HEK293T (cell line): ENCODE measurements around the gene CCDC34.

Experiments used
- CTCF ChIA-PET: fragments of 350-600 bp; formaldehyde crosslinking; extraction: SDS; loops from one replicate; lab custom pipeline; 2021; ENCODE audit warnings: antibody characterized with exemption, inconsistent platforms; lab: Yijun Ruan, JAX
- POLR2A ChIA-PET: fragments of 350-600 bp; formaldehyde crosslinking; extraction: SDS; loops from one replicate; lab custom pipeline; 2020; ENCODE audit warnings: antibody characterized with exemption, inconsistent platforms; lab: Yijun Ruan, JAX
- DNase-seq: peaks from one replicate; pipeline ENCODE4 v3.0.0; 2012; ENCODE audit warnings: mixed read lengths; ENCODE audit errors: extremely low spot score
- ARNT ChIP-seq: fragments of 450-650 bp; IDR thresholded peaks from 2 replicates; pipeline ENCODE4 v1.6.1; 2017; ENCODE audit warnings: mild to moderate bottlenecking
- BHLHE40 ChIP-seq: fragments of 450-650 bp; IDR thresholded peaks from 2 replicates; pipeline ENCODE4 v1.6.1; 2016; ENCODE audit warnings: mild to moderate bottlenecking, moderate library complexity, borderline replicate concordance
- CTBP1 ChIP-seq: fragments of 450-650 bp; IDR thresholded peaks from 2 replicates; pipeline ENCODE4 v1.6.1; 2016; ENCODE audit warnings: borderline replicate concordance
- ELF4 ChIP-seq: fragments of 450-650 bp; IDR thresholded peaks from 2 replicates; pipeline ENCODE4 v1.6.1; 2017; ENCODE audit warnings: antibody characterized with exemption
- FOXA1 ChIP-seq: fragments of 450-650 bp; IDR thresholded peaks from 2 replicates; pipeline ENCODE4 v1.6.1; 2016; ENCODE audit warnings: mild to moderate bottlenecking
- FOXK2 ChIP-seq: fragments of 450-650 bp; IDR thresholded peaks from 2 replicates; pipeline ENCODE4 v1.6.1; 2016; ENCODE audit warnings: mild to moderate bottlenecking
- FOXM1 ChIP-seq: fragments of 450-650 bp; IDR thresholded peaks from 2 replicates; pipeline ENCODE4 v1.6.1; 2017; ENCODE audit warnings: mild to moderate bottlenecking, borderline replicate concordance
- HDGF ChIP-seq: fragments of 450-650 bp; IDR thresholded peaks from 2 replicates; pipeline ENCODE4 v1.6.1; 2017; ENCODE audit warnings: antibody characterized with exemption, borderline replicate concordance
- L3MBTL2 ChIP-seq: fragments of 450-650 bp; conservative IDR thresholded peaks from 2 replicates; pipeline ENCODE4 v1.6.1; 2016; ENCODE audit warnings: mild to moderate bottlenecking
- LEF1 ChIP-seq: fragments of 450-650 bp; IDR thresholded peaks from 2 replicates; pipeline ENCODE4 v1.6.1; 2017; ENCODE audit warnings: mild to moderate bottlenecking, borderline replicate concordance
- NFRKB ChIP-seq: fragments of 450-650 bp; IDR thresholded peaks from 2 replicates; pipeline ENCODE4 v1.6.1; 2016; ENCODE audit warnings: mild to moderate bottlenecking, moderate library complexity
- SP1 ChIP-seq: fragments of 450-650 bp; IDR thresholded peaks from 2 replicates; pipeline ENCODE4 v1.6.1; 2017
- SUZ12 ChIP-seq: fragments of 450-650 bp; IDR thresholded peaks from 2 replicates; pipeline ENCODE4 v1.6.1; 2016; ENCODE audit warnings: mild to moderate bottlenecking
- TARDBP ChIP-seq: fragments of 450-650 bp; IDR thresholded peaks from 2 replicates; pipeline ENCODE4 v1.6.1; 2016
- ZNF384 ChIP-seq: fragments of 450-650 bp; IDR thresholded peaks from 2 replicates; pipeline ENCODE4 v1.6.1; 2016
- TF ChIP-seq, protein P1 (sequence below): fragments of 450-650 bp; IDR thresholded peaks from 2 replicates; pipeline ENCODE4 v1.6.1; 2016

Gene CCDC34

DNA sequence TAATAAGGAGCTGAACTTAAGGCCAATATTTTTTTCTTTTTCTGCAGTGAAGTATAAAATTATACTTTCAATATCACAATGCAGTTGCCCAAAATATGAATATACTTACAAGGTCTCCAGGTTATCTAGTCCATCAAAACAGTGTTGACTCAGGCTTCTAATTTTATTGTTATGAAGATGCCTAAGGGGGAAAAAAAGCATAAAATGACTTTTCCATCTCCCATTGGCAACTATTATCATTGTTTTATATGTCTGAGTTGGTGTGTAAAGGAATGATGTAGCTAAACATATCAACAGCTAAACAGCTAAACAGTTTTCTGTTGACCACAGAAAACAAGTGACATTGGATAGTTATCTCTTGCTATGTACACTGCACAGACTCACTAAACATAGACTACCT is 21.2 kb upstream of the CCDC34 start:
- DNase-seq, result no peak
- ChIA-PET CTCF (interaction anchor here (0.9 to 1.4 kb wide), 2 partner anchors 18 to 201 kb away, joined by 3 read pairs; no protein-coding TSS in a partner anchor), POLR2A (no interaction called here)
- no peak for TF ChIP-seq TARDBP

DNA sequence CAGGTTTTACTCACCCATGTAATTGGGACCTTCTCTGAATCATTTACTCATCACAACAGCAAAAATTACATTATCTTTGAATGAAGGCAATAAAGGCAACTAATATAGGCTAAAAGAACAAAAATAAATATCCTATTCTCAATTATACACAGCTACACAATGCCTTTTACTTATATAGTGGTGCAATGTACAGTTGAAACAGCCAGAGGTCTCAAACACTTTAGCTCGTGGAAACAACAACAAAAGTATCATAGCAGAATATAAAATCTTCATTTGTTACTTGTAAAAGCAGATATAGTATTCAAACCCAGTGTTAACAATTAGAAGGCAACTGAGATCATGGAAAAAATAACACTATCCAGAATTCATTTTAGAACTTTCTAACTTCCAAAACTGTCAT is 20.6 kb upstream of the CCDC34 start:
- no peak for DNase-seq
- TF ChIP-seq LEF1 (no peak), SUZ12 (no peak), ZNF384 (no peak), FOXM1 (no peak), SP1 (no peak), CTBP1 (no peak), FOXK2 (no peak), ELF4 (no peak), L3MBTL2 (no peak), HDGF (no peak), ARNT (no peak), NFRKB (no peak), TARDBP (no peak)
- TF ChIP-seq, protein P1, sequence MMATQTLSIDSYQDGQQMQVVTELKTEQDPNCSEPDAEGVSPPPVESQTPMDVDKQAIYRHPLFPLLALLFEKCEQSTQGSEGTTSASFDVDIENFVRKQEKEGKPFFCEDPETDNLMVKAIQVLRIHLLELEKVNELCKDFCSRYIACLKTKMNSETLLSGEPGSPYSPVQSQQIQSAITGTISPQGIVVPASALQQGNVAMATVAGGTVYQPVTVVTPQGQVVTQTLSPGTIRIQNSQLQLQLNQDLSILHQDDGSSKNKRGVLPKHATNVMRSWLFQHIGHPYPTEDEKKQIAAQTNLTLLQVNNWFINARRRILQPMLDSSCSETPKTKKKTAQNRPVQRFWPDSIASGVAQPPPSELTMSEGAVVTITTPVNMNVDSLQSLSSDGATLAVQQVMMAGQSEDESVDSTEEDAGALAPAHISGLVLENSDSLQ, result no peak
- ChIA-PET CTCF (interaction anchor here (0.7 to 1.4 kb wide), 2 partner anchors 10 to 200 kb away, joined by 3 to 4 read pairs; no protein-coding TSS in a partner anchor), POLR2A (no interaction called here)

- POLR2A ChIA-PET, result no interaction called here
- no peak for DNase-seq
- CTCF ChIA-PET, result no interaction called here
- TF ChIP-seq ZNF384 (no peak), LEF1 (no peak), TARDBP (no peak), ARNT (no peak), SUZ12 (no peak), FOXK2 (no peak), FOXA1 (no peak), HDGF (no peak)
- TF ChIP-seq, protein P1, result no peak
These were observed 18.2 kb upstream of the CCDC34 start for GRCh38 chr11:27381238-27381666.

DNA sequence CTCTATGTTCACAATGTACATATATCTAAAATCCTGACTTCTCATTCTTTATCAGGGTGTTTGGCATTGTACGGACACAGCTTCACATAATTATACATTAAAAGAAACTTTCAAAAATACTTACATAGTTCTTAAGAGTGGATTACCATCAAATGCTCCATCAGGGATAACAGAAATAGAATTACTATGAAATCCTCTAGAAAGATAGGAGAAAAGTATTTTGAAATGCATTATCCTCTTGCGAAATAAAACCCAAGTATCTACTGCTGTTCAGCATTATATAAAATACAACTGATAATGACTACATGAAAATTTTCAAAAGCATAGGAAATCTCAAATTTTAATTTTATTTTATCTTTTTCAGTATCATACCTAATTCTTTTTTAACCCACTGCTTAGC is 17.8 kb upstream of the CCDC34 start:
- ChIA-PET POLR2A (no interaction called here), CTCF (no interaction called here)
- no peak for DNase-seq
- no peak for TF ChIP-seq FOXA1
- TF ChIP-seq FOXK2, result no peak
- TF ChIP-seq TARDBP, result no peak
- no peak for TF ChIP-seq CTBP1
- no peak for TF ChIP-seq LEF1
- TF ChIP-seq NFRKB, result no peak
- no peak for TF ChIP-seq ARNT

DNA sequence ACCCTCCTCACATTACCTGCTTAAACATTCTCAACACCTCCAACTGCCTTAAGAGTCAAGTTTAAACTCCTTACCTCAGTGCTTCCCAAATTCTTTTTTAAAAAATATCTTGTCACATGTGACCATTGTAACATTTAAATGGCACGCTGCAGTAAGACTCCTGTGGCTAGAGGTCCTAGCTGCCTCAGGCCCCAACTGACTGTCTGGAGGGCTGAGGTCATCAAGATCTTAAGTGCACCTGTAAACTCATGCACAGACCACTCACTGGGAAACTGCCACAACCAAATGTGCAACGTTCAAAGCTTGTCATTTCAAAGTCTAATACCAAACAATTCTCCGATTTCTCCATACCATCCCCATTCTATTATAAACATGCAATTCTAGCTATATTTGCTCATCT is 16.4 kb upstream of the CCDC34 start:
- CTCF ChIA-PET, result interaction anchor here (0.7 kb wide), 1 partner anchor 11 kb away, joined by 4 read pairs; no protein-coding TSS in a partner anchor
- TF ChIP-seq NFRKB, result no peak
- no peak for TF ChIP-seq FOXK2
- TF ChIP-seq ELF4, result no peak
- TF ChIP-seq SP1, result no peak
- no peak for TF ChIP-seq CTBP1
- TF ChIP-seq LEF1, result no peak
- TF ChIP-seq, protein P1, result no peak
- TF ChIP-seq ZNF384, result no peak
- TF ChIP-seq FOXM1, result no peak
- TF ChIP-seq ARNT, result no peak
- TF ChIP-seq FOXA1, result no peak
- no peak for TF ChIP-seq HDGF
- no peak for TF ChIP-seq L3MBTL2
- TF ChIP-seq BHLHE40, result no peak
- TF ChIP-seq SUZ12, result no peak
- TF ChIP-seq TARDBP, result no peak
- DNase-seq, result no peak
- POLR2A ChIA-PET, result no interaction called here

DNA sequence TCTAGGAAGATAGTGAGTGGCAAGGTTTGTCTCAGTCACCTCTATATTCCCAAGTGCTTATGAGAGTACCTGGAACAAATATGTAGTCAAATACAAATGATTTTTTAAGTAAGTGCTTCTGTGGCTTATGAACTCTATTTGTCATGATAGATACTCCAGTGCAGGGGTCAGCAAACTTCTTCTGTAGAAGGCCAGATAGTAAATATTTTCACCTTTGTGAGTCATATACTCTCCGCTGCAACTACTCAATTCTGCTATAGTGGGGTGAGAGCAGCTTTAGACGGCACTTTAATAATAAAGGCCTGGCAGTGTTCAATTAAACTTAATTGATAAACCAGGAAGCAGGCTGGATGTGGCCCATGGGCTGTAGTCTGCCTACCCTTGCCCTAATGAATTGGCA is 12.4 kb upstream of the CCDC34 start:
- TF ChIP-seq ARNT (no peak), FOXM1 (no peak)
- POLR2A ChIA-PET, result no interaction called here
- CTCF ChIA-PET, result interaction anchor here (0.9 kb wide), 1 partner anchor 79 kb away, joined by 3 read pairs; no protein-coding TSS in a partner anchor
- DNase-seq, result no peak

DNA sequence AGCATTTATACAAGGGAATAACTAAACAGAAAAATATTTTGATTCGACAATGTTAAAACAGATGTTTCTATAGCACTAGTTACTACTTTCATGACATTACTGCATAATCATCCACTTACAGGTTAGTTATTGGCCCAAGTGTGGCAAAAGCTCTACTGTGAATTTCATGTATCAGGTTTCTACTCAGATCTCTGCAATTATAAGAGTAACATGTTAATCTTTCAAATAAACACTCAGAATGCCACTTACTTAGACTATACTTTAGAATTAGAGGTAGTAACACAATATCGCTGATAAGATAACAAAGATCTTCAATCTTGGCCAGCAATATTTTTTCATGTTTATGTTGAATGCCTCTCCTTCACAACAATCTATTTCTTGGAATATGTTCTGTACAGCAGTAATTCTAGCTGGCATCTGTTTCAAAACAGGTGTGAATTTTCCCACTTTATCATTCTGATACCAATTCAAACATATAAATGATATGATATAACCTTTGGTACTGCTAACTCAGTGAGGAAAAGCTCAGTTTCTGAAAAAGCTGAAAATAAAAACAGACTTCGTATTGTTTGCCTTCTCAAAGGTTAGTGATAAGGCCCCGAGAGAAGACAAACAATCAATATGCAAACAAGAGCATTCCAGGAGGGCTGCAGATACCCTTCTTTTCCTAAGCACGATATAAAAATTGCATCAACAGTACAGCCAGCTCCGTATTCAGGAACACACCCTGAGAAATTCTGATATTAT is 11.0 kb upstream of the CCDC34 start:
- CTCF ChIA-PET, result no interaction called here
- POLR2A ChIA-PET, result no interaction called here
- TF ChIP-seq HDGF, result no peak
- TF ChIP-seq, protein P1, result no peak
- TF ChIP-seq CTBP1, result no peak
- no peak for TF ChIP-seq ARNT
- TF ChIP-seq L3MBTL2, result no peak
- no peak for TF ChIP-seq NFRKB
- no peak for TF ChIP-seq TARDBP
- TF ChIP-seq ZNF384, result no peak
- no peak for TF ChIP-seq BHLHE40
- no peak for DNase-seq
